Muscle layer of colon (tissue), 2 donors: ENCODE results near the gene TMEM33.

Experiments
- H3K27ac ChIP-seq: one replicate; pipeline ENCODE4 v1.7.0; 2013; ENCODE audit warnings: low read depth, mild to moderate bottlenecking, low read length, moderate library complexity
- H3K27me3 ChIP-seq, 2 donors: one replicate each; pipeline ENCODE4 v1.7.0; 2013; ENCODE audit warnings: low read length in 2 of 2, mild to moderate bottlenecking in 2 of 2; ENCODE audit not compliant: insufficient read depth in 2 of 2, control insufficient read depth in 1 of 2
- H3K36me3 ChIP-seq: one replicate; pipeline ENCODE4 v1.7.0; 2013; ENCODE audit warnings: mild to moderate bottlenecking, low read length; ENCODE audit not compliant: insufficient read depth
- H3K4me1 ChIP-seq: one replicate; pipeline ENCODE4 v1.7.0; 2013; ENCODE audit warnings: mild to moderate bottlenecking, low read length; ENCODE audit not compliant: insufficient read depth
- H3K4me3 ChIP-seq, 2 donors: one replicate each; pipeline ENCODE4 v1.7.0; 2013; ENCODE audit warnings: low read length in 2 of 2, low read depth in 1 of 2, mild to moderate bottlenecking in 1 of 2, moderate library complexity in 1 of 2
- H3K9ac ChIP-seq: one replicate; pipeline ENCODE4 v1.7.0; 2013; ENCODE audit warnings: low read length
- H3K9me3 ChIP-seq: one replicate; pipeline ENCODE4 v1.7.0; 2013; ENCODE audit warnings: mild to moderate bottlenecking, low read length
- donor health status: abdominal sarcoma.
- donor health status: Adenocarcinoma of cecum.

The TMEM33 gene

GRCh38 chr4:41981456-41981855, 46.2 kb downstream of the TMEM33 start, which contains the start of gene DCAF4L1:
TSS of gene DCAF4L1 (plus strand) at chr4:41981756. CDS start at chr4:41981793, 37 bp downstream.
- H3K36me3 ChIP-seq: no peaks in the 10 kb centered on the region

DNA sequence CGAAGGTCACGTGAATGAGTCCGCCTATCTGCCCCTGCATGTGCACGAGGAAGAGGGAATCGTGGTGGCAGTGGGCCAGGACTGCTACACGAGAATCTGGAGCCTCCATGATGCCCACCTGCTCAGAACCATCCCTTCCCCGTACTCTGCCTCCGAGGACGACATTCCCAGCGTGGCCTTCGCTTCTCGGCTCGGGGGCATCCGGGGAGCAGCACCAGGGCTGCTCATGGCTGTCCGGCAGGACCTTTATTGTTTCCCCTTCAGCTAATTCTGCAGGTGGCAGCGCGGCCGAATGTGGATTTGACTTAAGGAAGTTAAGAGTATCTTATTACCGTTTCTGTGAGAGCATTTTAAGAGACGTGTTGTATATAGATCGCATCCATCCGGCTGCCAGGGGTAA, 47.5 kb downstream of the TMEM33 start:
- no peaks in the 10 kb centered on the region for H3K36me3 ChIP-seq
- H3K27ac ChIP-seq: no peak overlapping the region
- no peaks in the 10 kb centered on the region for H3K9me3 ChIP-seq
- H3K27me3 ChIP-seq: no peaks in the 10 kb centered on the region
- no peak overlapping the region for H3K4me3 ChIP-seq
- no peak overlapping the region for H3K9ac ChIP-seq
- H3K4me1 ChIP-seq: no peaks in the 10 kb centered on the region

More at GRCh38 chr4:41981456-41981855, 46.2 kb downstream of the TMEM33 start, which contains the start of gene DCAF4L1:
- no peaks in the 10 kb centered on the region for H3K4me1 ChIP-seq
- H3K27me3 ChIP-seq: no peaks in the 10 kb centered on the region
- no peaks in the 10 kb centered on the region for H3K9me3 ChIP-seq
- no peak within 1 kb of the TSS for H3K4me3 ChIP-seq
- no peak within 1 kb of the TSS for H3K27ac ChIP-seq
- no peak within 1 kb of the TSS for H3K9ac ChIP-seq

DNA sequence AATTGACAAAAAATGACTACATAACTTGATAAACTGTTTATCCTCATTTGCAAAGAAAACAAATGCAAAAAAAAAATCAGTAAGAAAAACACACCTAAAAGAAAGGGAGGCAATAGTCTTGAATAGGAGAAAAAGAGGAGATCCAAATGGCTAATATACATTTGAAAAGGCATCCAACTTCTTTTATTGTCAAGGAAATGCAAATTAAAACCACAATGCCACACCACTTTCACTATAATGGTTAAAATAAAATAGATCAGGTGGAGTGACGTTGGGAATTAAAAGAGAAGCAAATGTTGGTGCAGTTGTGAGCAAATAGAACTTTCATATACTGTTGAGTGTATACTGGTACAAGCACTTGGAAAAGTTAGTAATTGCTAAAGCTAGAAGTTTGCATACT, 49.9 kb downstream of the TMEM33 start:
- Histone ChIP-seq H3K4me3 (no peak overlapping the region), H3K27ac (no peak overlapping the region), H3K9me3 (no peaks in the 10 kb centered on the region), H3K4me1 (peaks cover 4% of the 10 kb centered on the region), H3K27me3 (no peaks in the 10 kb centered on the region), H3K36me3 (no peaks in the 10 kb centered on the region), H3K9ac (no peak overlapping the region)

GRCh38 chr4:41989994-41990364, 54.8 kb downstream of the TMEM33 start:
- Histone ChIP-seq H3K36me3 (no peaks in the 10 kb centered on the region), H3K9ac (peak overlapping the region; percentile 94), H3K4me1 (peaks cover 22% of the 10 kb centered on the region), H3K4me3 (peak overlapping the region; percentile 90 to 94), H3K27ac (peak overlapping the region; percentile 35), H3K27me3 (no peaks in the 10 kb centered on the region), H3K9me3 (no peaks in the 10 kb centered on the region)

GRCh38 chr4:41990365-41991111, 55.3 kb downstream of the TMEM33 start, which contains the start of gene SLC30A9:
TSS of gene SLC30A9 (plus strand) at chr4:41990530. CDS start at chr4:41990652, 122 bp downstream.
- Histone ChIP-seq H3K4me3 (peak within 1 kb of the TSS; percentile 90 to 94), H3K4me1 (peaks cover 22% of the 10 kb centered on the region), H3K27ac (peak within 1 kb of the TSS; percentile 93)

GRCh38 chr4:41991916-41992767, 56.9 kb downstream of the TMEM33 start:
- Histone ChIP-seq H3K9ac (no peak overlapping the region), H3K4me3 (no peak overlapping the region), H3K9me3 (no peaks in the 10 kb centered on the region), H3K27ac (no peak overlapping the region), H3K36me3 (no peaks in the 10 kb centered on the region), H3K4me1 (peaks cover 22% of the 10 kb centered on the region), H3K27me3 (no peaks in the 10 kb centered on the region)

More at GRCh38 chr4:41990365-41991111, 55.3 kb downstream of the TMEM33 start, which contains the start of gene SLC30A9:
- Histone ChIP-seq H3K9me3 (no peaks in the 10 kb centered on the region), H3K27me3 (no peaks in the 10 kb centered on the region), H3K9ac (peak within 1 kb of the TSS; percentile 94), H3K36me3 (no peaks in the 10 kb centered on the region)

DNA sequence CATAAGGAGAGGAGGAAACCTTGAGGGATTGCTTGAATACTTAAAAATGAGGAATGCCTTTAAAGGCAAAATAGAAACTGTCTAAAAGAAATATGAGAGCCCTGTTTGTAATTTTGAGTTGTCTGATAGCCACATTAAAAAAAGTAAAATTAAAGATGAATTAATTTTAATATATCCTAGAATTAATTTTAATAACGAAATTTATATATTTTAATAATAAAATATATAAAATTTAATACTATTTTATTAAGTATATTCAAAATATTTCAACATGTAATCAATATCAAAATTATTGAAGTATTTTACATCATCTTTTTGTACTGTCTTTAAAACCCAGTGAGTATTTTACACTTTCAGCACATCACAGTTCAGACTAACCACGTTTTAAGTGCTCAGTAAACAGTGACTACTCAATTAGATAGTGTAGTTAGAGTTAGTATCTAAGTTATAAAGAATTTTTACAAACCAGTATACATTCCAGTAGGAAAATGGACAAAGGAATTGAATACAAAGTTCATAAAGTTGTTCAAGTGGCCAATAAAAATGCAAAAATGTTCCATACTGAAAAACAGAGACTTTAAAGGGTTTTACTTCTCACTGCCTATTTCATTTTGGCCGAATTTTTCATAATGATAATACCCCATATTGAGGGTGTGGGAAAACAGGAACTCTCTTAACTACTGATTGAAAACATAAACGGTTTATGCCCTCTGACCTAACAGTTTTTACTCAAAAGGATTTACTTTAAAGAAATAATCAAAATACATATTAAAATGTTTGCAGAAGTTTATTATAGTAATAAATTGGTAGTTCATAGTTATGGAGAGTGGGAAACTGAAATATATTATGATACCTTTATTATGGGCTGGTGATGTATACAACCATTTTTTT, 58.0 kb downstream of the TMEM33 start:
- peaks cover 22% of the 10 kb centered on the region for H3K4me1 ChIP-seq

GRCh38 chr4:41994461-41994985, 59.3 kb downstream of the TMEM33 start:
- Histone ChIP-seq H3K4me1 (peaks cover 20% of the 10 kb centered on the region), H3K27me3 (no peaks in the 10 kb centered on the region), H3K4me3 (no peak overlapping the region), H3K9me3 (no peaks in the 10 kb centered on the region), H3K27ac (no peak overlapping the region), H3K36me3 (no peaks in the 10 kb centered on the region), H3K9ac (no peak overlapping the region)

More for the DNA sequence above, 58.0 kb downstream of the TMEM33 start:
- Histone ChIP-seq H3K27me3 (no peaks in the 10 kb centered on the region), H3K36me3 (no peaks in the 10 kb centered on the region), H3K9ac (no peak overlapping the region), H3K9me3 (no peaks in the 10 kb centered on the region), H3K4me3 (no peak overlapping the region), H3K27ac (no peak overlapping the region)

DNA sequence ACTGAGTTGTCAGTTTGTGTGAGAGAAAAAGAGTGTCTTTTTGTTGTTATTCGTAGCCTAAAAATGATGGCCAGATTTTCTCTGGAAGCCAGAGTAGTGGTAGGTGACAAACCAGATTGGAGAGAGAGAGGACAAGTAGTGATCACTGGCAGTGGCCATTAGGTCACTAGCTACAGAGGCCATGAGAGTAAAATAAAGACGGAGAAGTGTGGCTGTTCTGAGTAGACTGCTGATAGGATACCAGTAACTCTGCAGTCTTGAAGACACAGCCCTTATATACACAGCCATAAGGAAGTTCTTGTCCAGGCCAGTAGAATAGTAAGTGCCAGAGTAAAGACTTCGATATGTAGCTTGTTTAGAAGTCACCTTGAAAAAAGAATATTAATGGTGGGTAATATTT, 62.8 kb downstream of the TMEM33 start:
- Histone ChIP-seq H3K36me3 (no peaks in the 10 kb centered on the region), H3K27me3 (no peaks in the 10 kb centered on the region), H3K4me3 (no peak overlapping the region), H3K9me3 (no peaks in the 10 kb centered on the region), H3K27ac (no peak overlapping the region), H3K9ac (no peak overlapping the region), H3K4me1 (no peaks in the 10 kb centered on the region)

GRCh38 chr4:41999321-41999720, 64.1 kb downstream of the TMEM33 start:
- Histone ChIP-seq H3K36me3 (no peaks in the 10 kb centered on the region), H3K27ac (no peak overlapping the region), H3K4me3 (no peak overlapping the region), H3K27me3 (no peaks in the 10 kb centered on the region), H3K9ac (no peak overlapping the region), H3K9me3 (no peaks in the 10 kb centered on the region), H3K4me1 (no peaks in the 10 kb centered on the region)
